Measurements from ENCODE around the gene TP53RK.

Gene TP53RK

GRCh38 chr20:46690219-46691106, 1.2 kb upstream of the TP53RK start:
- TF ChIP-seq, protein P1, sequence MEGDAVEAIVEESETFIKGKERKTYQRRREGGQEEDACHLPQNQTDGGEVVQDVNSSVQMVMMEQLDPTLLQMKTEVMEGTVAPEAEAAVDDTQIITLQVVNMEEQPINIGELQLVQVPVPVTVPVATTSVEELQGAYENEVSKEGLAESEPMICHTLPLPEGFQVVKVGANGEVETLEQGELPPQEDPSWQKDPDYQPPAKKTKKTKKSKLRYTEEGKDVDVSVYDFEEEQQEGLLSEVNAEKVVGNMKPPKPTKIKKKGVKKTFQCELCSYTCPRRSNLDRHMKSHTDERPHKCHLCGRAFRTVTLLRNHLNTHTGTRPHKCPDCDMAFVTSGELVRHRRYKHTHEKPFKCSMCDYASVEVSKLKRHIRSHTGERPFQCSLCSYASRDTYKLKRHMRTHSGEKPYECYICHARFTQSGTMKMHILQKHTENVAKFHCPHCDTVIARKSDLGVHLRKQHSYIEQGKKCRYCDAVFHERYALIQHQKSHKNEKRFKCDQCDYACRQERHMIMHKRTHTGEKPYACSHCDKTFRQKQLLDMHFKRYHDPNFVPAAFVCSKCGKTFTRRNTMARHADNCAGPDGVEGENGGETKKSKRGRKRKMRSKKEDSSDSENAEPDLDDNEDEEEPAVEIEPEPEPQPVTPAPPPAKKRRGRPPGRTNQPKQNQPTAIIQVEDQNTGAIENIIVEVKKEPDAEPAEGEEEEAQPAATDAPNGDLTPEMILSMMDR (conservative IDR thresholded peaks at IDR 0.05; ENCODE audit: low read length): no peak
- TF ChIP-seq EZH2phosphoT487 (IDR thresholded peaks at IDR 0.05; ENCODE audit: borderline replicate concordance): no peak
- H3K36me3 ChIP-seq (ENCODE audit: insufficient read depth, low read length): no peaks in the 10 kb centered on the region
- no peaks in the 10 kb centered on the region for H3K9me2 ChIP-seq (replicated peaks; ENCODE audit: low read depth, low read length)
- peak overlapping the region; percentile 93 for H3K9ac ChIP-seq (ENCODE audit: low read depth, low read length, poor library complexity, severe bottlenecking)
- peaks cover 35% of the 10 kb centered on the region for H4K20me1 ChIP-seq (ENCODE audit: insufficient read depth, low read length, poor library complexity, severe bottlenecking)
- H3K79me2 ChIP-seq (ENCODE audit: insufficient read depth, low read length): peaks cover 39% of the 10 kb centered on the region
- H2AFZ ChIP-seq (ENCODE audit: low read length): no peak overlapping the region; the same call in 1 of the 2 replicates
- H3K27me3 ChIP-seq (ENCODE audit: insufficient read depth, low read length, poor library complexity, severe bottlenecking): no peaks in the 10 kb centered on the region
- peaks cover 40% of the 10 kb centered on the region for H3K4me1 ChIP-seq (ENCODE audit: insufficient read depth, low read length, poor library complexity, severe bottlenecking)
- no peaks in the 10 kb centered on the region for H3K9me3 ChIP-seq (ENCODE audit: insufficient read depth, low read depth, low read length)
- peak overlapping the region; percentile 94 for H3K4me3 ChIP-seq (ENCODE audit: low read length, poor library complexity, severe bottlenecking)
- no peaks in the 10 kb centered on the region for H3F3A ChIP-seq (ENCODE audit: low read depth)
- H3K4me2 ChIP-seq (ENCODE audit: low read depth, low read length, poor library complexity, severe bottlenecking): peak overlapping the region; percentile 68

DNA sequence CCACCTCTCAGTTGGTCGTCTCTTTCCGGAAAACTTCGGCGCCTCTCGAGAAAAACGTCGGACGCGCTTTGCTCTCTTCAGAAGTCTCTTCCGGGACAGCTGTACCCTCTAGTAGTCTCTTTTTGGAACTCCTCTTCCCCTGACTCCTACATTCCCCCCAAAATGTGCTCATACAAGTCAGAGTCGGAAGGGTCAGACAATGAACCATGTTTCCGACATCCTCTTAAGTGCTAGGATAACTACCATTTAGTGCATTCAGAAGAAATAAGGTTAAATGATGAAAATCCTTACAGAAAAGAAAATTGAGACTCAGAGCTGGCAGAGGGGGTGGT, 476 bp upstream of the TP53RK start:
- no peaks in the 10 kb centered on the region for H3K9me3 ChIP-seq (ENCODE audit: insufficient read depth, low read depth, low read length)
- H3K79me2 ChIP-seq (ENCODE audit: insufficient read depth, low read length): peaks cover 47% of the 10 kb centered on the region
- peak overlapping the region; percentile 57 for H2AFZ ChIP-seq (ENCODE audit: low read length)
- peaks cover 42% of the 10 kb centered on the region for H4K20me1 ChIP-seq (ENCODE audit: insufficient read depth, low read length, poor library complexity, severe bottlenecking)
- peak overlapping the region; percentile 93 for H3K9ac ChIP-seq (ENCODE audit: low read depth, low read length, poor library complexity, severe bottlenecking)
- TF ChIP-seq, protein P1 (conservative IDR thresholded peaks at IDR 0.05; ENCODE audit: low read length): no peak
- TF ChIP-seq EZH2phosphoT487 (IDR thresholded peaks at IDR 0.05; ENCODE audit: borderline replicate concordance): no peak
- H3K4me3 ChIP-seq (ENCODE audit: low read length, poor library complexity, severe bottlenecking): peak overlapping the region; percentile 94
- peaks cover 4% of the 10 kb centered on the region; the same call in 1 of the 2 replicates for H3K36me3 ChIP-seq (ENCODE audit: insufficient read depth, low read length)
- peak overlapping the region; percentile 68 for H3K4me2 ChIP-seq (ENCODE audit: low read depth, low read length, poor library complexity, severe bottlenecking)
- no peaks in the 10 kb centered on the region for H3K9me2 ChIP-seq (replicated peaks; ENCODE audit: low read depth, low read length)
- no peaks in the 10 kb centered on the region for H3F3A ChIP-seq (ENCODE audit: low read depth)
- H3K27me3 ChIP-seq (ENCODE audit: insufficient read depth, low read length, poor library complexity, severe bottlenecking): no peaks in the 10 kb centered on the region
- peaks cover 45% of the 10 kb centered on the region for H3K4me1 ChIP-seq (ENCODE audit: insufficient read depth, low read length, poor library complexity, severe bottlenecking)

- Histone ChIP-seq H3K4me1 (ENCODE audit: insufficient read depth, low read length, poor library complexity, severe bottlenecking) (peaks cover 38% of the 10 kb centered on the region), H3K9ac (ENCODE audit: low read depth, low read length, poor library complexity, severe bottlenecking) (peak overlapping the region; percentile 93), H3K79me2 (ENCODE audit: insufficient read depth, low read length) (peaks cover 60% of the 10 kb centered on the region), H3K9me3 (ENCODE audit: insufficient read depth, low read depth, low read length) (no peaks in the 10 kb centered on the region), H3K4me3 (ENCODE audit: low read length, poor library complexity, severe bottlenecking) (peak overlapping the region; percentile 94), H3K4me2 (ENCODE audit: low read depth, low read length, poor library complexity, severe bottlenecking) (peak overlapping the region; percentile 90), H3F3A (ENCODE audit: low read depth) (no peaks in the 10 kb centered on the region), H3K36me3 (ENCODE audit: insufficient read depth, low read length) (peaks cover 4% of the 10 kb centered on the region; the same call in 1 of the 2 replicates), H4K20me1 (ENCODE audit: insufficient read depth, low read length, poor library complexity, severe bottlenecking) (peaks cover 56% of the 10 kb centered on the region), H3K27me3 (ENCODE audit: insufficient read depth, low read length, poor library complexity, severe bottlenecking) (no peaks in the 10 kb centered on the region), H2AFZ (ENCODE audit: low read length) (0 out of 2 replicates have a peak overlapping the region, but pooled peaks have one; percentile 53), H3K9me2 (replicated peaks; ENCODE audit: low read depth, low read length) (no peaks in the 10 kb centered on the region)
- no peak for TF ChIP-seq EZH2phosphoT487 (IDR thresholded peaks at IDR 0.05; ENCODE audit: borderline replicate concordance)
- TF ChIP-seq, protein P1 (conservative IDR thresholded peaks at IDR 0.05; ENCODE audit: low read length): no peak
Measured at GRCh38 chr20:46688151-46689081, 828 bp downstream of the TP53RK start.
